ENCODE results near the gene COL17A1.

The COL17A1 gene

GRCh38 chr10:104041891-104042535 lies 43.7 kb downstream of the COL17A1 start:
- Histone ChIP-seq H3K9me3 (no peaks in the 10 kb centered on the region), H3K27me3 (no peaks in the 10 kb centered on the region), H3K4me3 (no peak overlapping the region), H3K36me3 (no peaks in the 10 kb centered on the region), H3K4me1 (no peaks in the 10 kb centered on the region), H3K27ac (no peak overlapping the region)
- intact Hi-C loops (cut with DNase I; ENCODE audit: low total_unique reads) = no loop called here
- DNase-seq = no peak
- TF ChIP-seq CTCF (IDR thresholded peaks at IDR 0.05) = no peak

- H3K9me3 ChIP-seq = no peaks in the 10 kb centered on the region
- no peak for DNase-seq
Measured at GRCh38 chr10:104040862-104041789, 44.6 kb downstream of the COL17A1 start.

GRCh38 chr10:104040382-104040781 lies 45.3 kb downstream of the COL17A1 start:
- no peak overlapping the region for H3K27ac ChIP-seq
- no peaks in the 10 kb centered on the region for H3K36me3 ChIP-seq
- intact Hi-C loops (cut with DNase I; ENCODE audit: low total_unique reads) = no loop called here
- TF ChIP-seq CTCF (IDR thresholded peaks at IDR 0.05) = no peak
- H3K9me3 ChIP-seq = no peaks in the 10 kb centered on the region
- no peak overlapping the region for H3K4me3 ChIP-seq
- no peaks in the 10 kb centered on the region for H3K27me3 ChIP-seq
- no peaks in the 10 kb centered on the region for H3K4me1 ChIP-seq
- no peak for DNase-seq

More at GRCh38 chr10:104040862-104041789, 44.6 kb downstream of the COL17A1 start:
- no peak for TF ChIP-seq CTCF (IDR thresholded peaks at IDR 0.05)
- H3K27ac ChIP-seq = no peak overlapping the region
- H3K27me3 ChIP-seq = no peaks in the 10 kb centered on the region
- intact Hi-C loops (cut with DNase I; ENCODE audit: low total_unique reads) = no loop called here
- no peak overlapping the region for H3K4me3 ChIP-seq
- no peaks in the 10 kb centered on the region for H3K4me1 ChIP-seq
- H3K36me3 ChIP-seq = no peaks in the 10 kb centered on the region

GRCh38 chr10:104038958-104039752 lies 46.5 kb downstream of the COL17A1 start:
- no peaks in the 10 kb centered on the region for H3K27me3 ChIP-seq
- H3K4me1 ChIP-seq = no peaks in the 10 kb centered on the region
- intact Hi-C loops (cut with DNase I; ENCODE audit: low total_unique reads) = no loop called here
- no peak for DNase-seq
- H3K36me3 ChIP-seq = no peaks in the 10 kb centered on the region
- no peak overlapping the region for H3K27ac ChIP-seq
- no peaks in the 10 kb centered on the region for H3K9me3 ChIP-seq
- TF ChIP-seq CTCF (IDR thresholded peaks at IDR 0.05) = no peak
- no peak overlapping the region for H3K4me3 ChIP-seq

- no peaks in the 10 kb centered on the region for H3K4me1 ChIP-seq
- H3K27me3 ChIP-seq = no peaks in the 10 kb centered on the region
- no peak for TF ChIP-seq CTCF (IDR thresholded peaks at IDR 0.05)
- no peak overlapping the region for H3K27ac ChIP-seq
- intact Hi-C loops (cut with DNase I; ENCODE audit: low total_unique reads) = no loop called here
- no peak for DNase-seq
- no peaks in the 10 kb centered on the region for H3K9me3 ChIP-seq
- no peak overlapping the region for H3K4me3 ChIP-seq
- no peaks in the 10 kb centered on the region for H3K36me3 ChIP-seq
Measured at GRCh38 chr10:104038537-104038936, 47.1 kb downstream of the COL17A1 start.

Measured in tibial artery (tissue), 4 donors.